ENCODE results near the gene SKIDA1.

GRCh38 chr10:21473135-21473534, 52.3 kb downstream of the SKIDA1 start:
- TF ChIP-seq, protein P1, sequence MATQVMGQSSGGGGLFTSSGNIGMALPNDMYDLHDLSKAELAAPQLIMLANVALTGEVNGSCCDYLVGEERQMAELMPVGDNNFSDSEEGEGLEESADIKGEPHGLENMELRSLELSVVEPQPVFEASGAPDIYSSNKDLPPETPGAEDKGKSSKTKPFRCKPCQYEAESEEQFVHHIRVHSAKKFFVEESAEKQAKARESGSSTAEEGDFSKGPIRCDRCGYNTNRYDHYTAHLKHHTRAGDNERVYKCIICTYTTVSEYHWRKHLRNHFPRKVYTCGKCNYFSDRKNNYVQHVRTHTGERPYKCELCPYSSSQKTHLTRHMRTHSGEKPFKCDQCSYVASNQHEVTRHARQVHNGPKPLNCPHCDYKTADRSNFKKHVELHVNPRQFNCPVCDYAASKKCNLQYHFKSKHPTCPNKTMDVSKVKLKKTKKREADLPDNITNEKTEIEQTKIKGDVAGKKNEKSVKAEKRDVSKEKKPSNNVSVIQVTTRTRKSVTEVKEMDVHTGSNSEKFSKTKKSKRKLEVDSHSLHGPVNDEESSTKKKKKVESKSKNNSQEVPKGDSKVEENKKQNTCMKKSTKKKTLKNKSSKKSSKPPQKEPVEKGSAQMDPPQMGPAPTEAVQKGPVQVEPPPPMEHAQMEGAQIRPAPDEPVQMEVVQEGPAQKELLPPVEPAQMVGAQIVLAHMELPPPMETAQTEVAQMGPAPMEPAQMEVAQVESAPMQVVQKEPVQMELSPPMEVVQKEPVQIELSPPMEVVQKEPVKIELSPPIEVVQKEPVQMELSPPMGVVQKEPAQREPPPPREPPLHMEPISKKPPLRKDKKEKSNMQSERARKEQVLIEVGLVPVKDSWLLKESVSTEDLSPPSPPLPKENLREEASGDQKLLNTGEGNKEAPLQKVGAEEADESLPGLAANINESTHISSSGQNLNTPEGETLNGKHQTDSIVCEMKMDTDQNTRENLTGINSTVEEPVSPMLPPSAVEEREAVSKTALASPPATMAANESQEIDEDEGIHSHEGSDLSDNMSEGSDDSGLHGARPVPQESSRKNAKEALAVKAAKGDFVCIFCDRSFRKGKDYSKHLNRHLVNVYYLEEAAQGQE (tag by site-specific recombination; IDR thresholded peaks at IDR 0.05): no peak
- TF ChIP-seq CTCF (tag by site-specific recombination; IDR thresholded peaks at IDR 0.05): no peak
- no peak for TF ChIP-seq ZEB2 (tag by site-specific recombination; IDR thresholded peaks at IDR 0.05)
- no peak for TF ChIP-seq TCF7L2 (IDR thresholded peaks at IDR 0.05; ENCODE audit: borderline replicate concordance, low read depth, low read length)
- no peak for TF ChIP-seq ATF2 (tag by site-specific recombination; IDR thresholded peaks at IDR 0.05; ENCODE audit: low read depth)
- TF ChIP-seq ZNF404 (tag by site-specific recombination; IDR thresholded peaks at IDR 0.05): no peak
- no peak for TF ChIP-seq GFI1B (tag by site-specific recombination; IDR thresholded peaks at IDR 0.05)
- TF ChIP-seq ZNF24 (tag by site-specific recombination; IDR thresholded peaks at IDR 0.05): no peak
- no peak for TF ChIP-seq ZXDB (tag by site-specific recombination; IDR thresholded peaks at IDR 0.05)
- TF ChIP-seq ZNF658 (tag by site-specific recombination; IDR thresholded peaks at IDR 0.05): no peak
